ENCODE measurements around the gene ZNF239.

The ZNF239 gene

GRCh38 chr10:43584051-43584450 is 9.6 kb upstream of the ZNF239 start:
- no peaks in the 10 kb centered on the region for H3K9me2 ChIP-seq (replicated peaks; ENCODE audit: control insufficient read depth, low read length)
- H3F3A ChIP-seq (ENCODE audit: control insufficient read depth, insufficient read depth), result no peaks in the 10 kb centered on the region

DNA sequence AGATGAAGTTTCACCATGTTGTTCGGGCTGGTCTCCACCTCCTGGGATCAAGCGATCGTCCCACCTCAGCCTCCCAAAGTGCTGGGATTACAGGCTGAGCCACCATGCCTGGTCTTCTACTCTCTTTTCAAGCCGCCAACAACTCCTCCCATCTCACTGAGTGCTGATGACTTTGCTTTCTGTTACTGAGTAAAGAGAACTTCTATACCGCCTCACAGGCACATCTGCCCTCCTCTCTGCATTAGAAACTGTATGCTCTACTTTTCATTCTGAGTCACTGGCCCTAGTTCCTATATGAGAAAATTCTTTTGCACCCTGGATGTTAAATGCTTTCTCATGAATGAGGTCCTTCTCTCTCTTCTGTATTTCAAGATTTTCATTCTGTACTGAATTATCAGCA is 2.2 kb upstream of the ZNF239 start:
- Histone ChIP-seq H3K4me3 (ENCODE audit: low read length) (no peak overlapping the region), H3K4me1 (ENCODE audit: control insufficient read depth, low read length) (no peaks in the 10 kb centered on the region)
- TF ChIP-seq EZH2phosphoT487 (IDR thresholded peaks at IDR 0.05; ENCODE audit: borderline replicate concordance, low read length), result no peak
- TF ChIP-seq, protein P1, sequence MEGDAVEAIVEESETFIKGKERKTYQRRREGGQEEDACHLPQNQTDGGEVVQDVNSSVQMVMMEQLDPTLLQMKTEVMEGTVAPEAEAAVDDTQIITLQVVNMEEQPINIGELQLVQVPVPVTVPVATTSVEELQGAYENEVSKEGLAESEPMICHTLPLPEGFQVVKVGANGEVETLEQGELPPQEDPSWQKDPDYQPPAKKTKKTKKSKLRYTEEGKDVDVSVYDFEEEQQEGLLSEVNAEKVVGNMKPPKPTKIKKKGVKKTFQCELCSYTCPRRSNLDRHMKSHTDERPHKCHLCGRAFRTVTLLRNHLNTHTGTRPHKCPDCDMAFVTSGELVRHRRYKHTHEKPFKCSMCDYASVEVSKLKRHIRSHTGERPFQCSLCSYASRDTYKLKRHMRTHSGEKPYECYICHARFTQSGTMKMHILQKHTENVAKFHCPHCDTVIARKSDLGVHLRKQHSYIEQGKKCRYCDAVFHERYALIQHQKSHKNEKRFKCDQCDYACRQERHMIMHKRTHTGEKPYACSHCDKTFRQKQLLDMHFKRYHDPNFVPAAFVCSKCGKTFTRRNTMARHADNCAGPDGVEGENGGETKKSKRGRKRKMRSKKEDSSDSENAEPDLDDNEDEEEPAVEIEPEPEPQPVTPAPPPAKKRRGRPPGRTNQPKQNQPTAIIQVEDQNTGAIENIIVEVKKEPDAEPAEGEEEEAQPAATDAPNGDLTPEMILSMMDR (IDR thresholded peaks at IDR 0.05; ENCODE audit: low read depth, low read length, poor library complexity, severe bottlenecking), result no peak

More at GRCh38 chr10:43584051-43584450, 9.6 kb upstream of the ZNF239 start:
- Histone ChIP-seq H4K20me1 (ENCODE audit: control insufficient read depth, insufficient read depth, low read depth, low read length) (no peaks in the 10 kb centered on the region), H3K4me2 (ENCODE audit: low read length) (no peak overlapping the region), H3K4me3 (ENCODE audit: low read length) (no peak overlapping the region), H3K79me2 (ENCODE audit: control insufficient read depth, low read length) (no peaks in the 10 kb centered on the region), H3K4me1 (ENCODE audit: control insufficient read depth, low read length) (no peaks in the 10 kb centered on the region), H3K9me3 (ENCODE audit: control insufficient read depth, insufficient read depth, low read length) (no peaks in the 10 kb centered on the region), H3K36me3 (ENCODE audit: control insufficient read depth, low read length) (no peaks in the 10 kb centered on the region), H3K27me3 (ENCODE audit: control insufficient read depth, low read length) (0 out of 2 replicates have a peak, but pooled peaks cover 3% of the 10 kb centered on the region), H3K27ac (ENCODE audit: low read depth, low read length) (no peak overlapping the region)
- no peak for TF ChIP-seq EZH2phosphoT487 (IDR thresholded peaks at IDR 0.05; ENCODE audit: borderline replicate concordance, low read length)
- TF ChIP-seq, protein P1 (IDR thresholded peaks at IDR 0.05; ENCODE audit: low read depth, low read length, poor library complexity, severe bottlenecking), result no peak

GRCh38 chr10:43576062-43576461 is 1.6 kb upstream of the ZNF239 start:
- Histone ChIP-seq H3K79me2 (ENCODE audit: control insufficient read depth, low read length) (no peaks in the 10 kb centered on the region), H3K4me2 (ENCODE audit: low read length) (no peak overlapping the region), H3K4me3 (ENCODE audit: low read length) (no peak overlapping the region), H3K36me3 (ENCODE audit: control insufficient read depth, low read length) (no peaks in the 10 kb centered on the region), H4K20me1 (ENCODE audit: control insufficient read depth, insufficient read depth, low read depth, low read length) (no peaks in the 10 kb centered on the region), H3K9me2 (replicated peaks; ENCODE audit: control insufficient read depth, low read length) (no peaks in the 10 kb centered on the region), H3K4me1 (ENCODE audit: control insufficient read depth, low read length) (no peaks in the 10 kb centered on the region), H3K27me3 (ENCODE audit: control insufficient read depth, low read length) (no peaks in the 10 kb centered on the region), H3F3A (ENCODE audit: control insufficient read depth, insufficient read depth) (no peaks in the 10 kb centered on the region), H3K9me3 (ENCODE audit: control insufficient read depth, insufficient read depth, low read length) (no peaks in the 10 kb centered on the region), H3K27ac (ENCODE audit: low read depth, low read length) (no peak overlapping the region)
- TF ChIP-seq, protein P1 (IDR thresholded peaks at IDR 0.05; ENCODE audit: low read depth, low read length, poor library complexity, severe bottlenecking), result no peak
- TF ChIP-seq EZH2phosphoT487 (IDR thresholded peaks at IDR 0.05; ENCODE audit: borderline replicate concordance, low read length), result no peak

More for the DNA sequence above, 2.2 kb upstream of the ZNF239 start:
- Histone ChIP-seq H3K9me3 (ENCODE audit: control insufficient read depth, insufficient read depth, low read length) (no peaks in the 10 kb centered on the region), H3K27me3 (ENCODE audit: control insufficient read depth, low read length) (no peaks in the 10 kb centered on the region), H3K9me2 (replicated peaks; ENCODE audit: control insufficient read depth, low read length) (no peaks in the 10 kb centered on the region), H4K20me1 (ENCODE audit: control insufficient read depth, insufficient read depth, low read depth, low read length) (no peaks in the 10 kb centered on the region), H3K27ac (ENCODE audit: low read depth, low read length) (no peak overlapping the region), H3K79me2 (ENCODE audit: control insufficient read depth, low read length) (no peaks in the 10 kb centered on the region), H3K4me2 (ENCODE audit: low read length) (no peak overlapping the region), H3F3A (ENCODE audit: control insufficient read depth, insufficient read depth) (no peaks in the 10 kb centered on the region), H3K36me3 (ENCODE audit: control insufficient read depth, low read length) (no peaks in the 10 kb centered on the region)

Measured in DOHH2 (cell line).